ENCODE measurements around the gene DNAH3. TPM values are rescaled to one million over a fixed set of nuclear protein-coding genes. Genes with fewer than 3 reads are reported as not detected.
"Not testable (repeated sequence)": the region's sequence is repeated elsewhere in the genome, so short reads cannot be mapped to it uniquely, and the experiment has no call there.

The DNAH3 gene
- total RNA-seq, 1 donor from 2014 or later: not detected

GRCh38 chr16:20938426-20938825 lies 212.2 kb downstream of the DNAH3 start:
- Mint-ChIP-seq H3K27ac (ENCODE audit: unreplicated experiment) (no peak overlapping the region), H3K27me3 (ENCODE audit: unreplicated experiment) (no peaks in the 10 kb centered on the region), H3K4me1 (ENCODE audit: low read depth, unreplicated experiment) (no peaks in the 10 kb centered on the region), H3K36me3 (ENCODE audit: unreplicated experiment) (no peaks in the 10 kb centered on the region), H3K4me3 (ENCODE audit: unreplicated experiment) (no peak overlapping the region), H3K9me3 (ENCODE audit: unreplicated experiment) (no peaks in the 10 kb centered on the region)
- DNase-seq: no peak
- TF ChIP-seq CTCF (IDR thresholded peaks at IDR 0.05; ENCODE audit: partially characterized antibody, unreplicated experiment): no peak

GRCh38 chr16:20937736-20938135 lies 212.9 kb downstream of the DNAH3 start:
- DNase-seq: no peak
- Mint-ChIP-seq H3K4me3 (ENCODE audit: unreplicated experiment) (no peak overlapping the region), H3K36me3 (ENCODE audit: unreplicated experiment) (no peaks in the 10 kb centered on the region), H3K9me3 (ENCODE audit: unreplicated experiment) (no peaks in the 10 kb centered on the region), H3K27ac (ENCODE audit: unreplicated experiment) (no peak overlapping the region), H3K27me3 (ENCODE audit: unreplicated experiment) (no peaks in the 10 kb centered on the region), H3K4me1 (ENCODE audit: low read depth, unreplicated experiment) (no peaks in the 10 kb centered on the region)
- TF ChIP-seq CTCF (IDR thresholded peaks at IDR 0.05; ENCODE audit: partially characterized antibody, unreplicated experiment): no peak

DNA sequence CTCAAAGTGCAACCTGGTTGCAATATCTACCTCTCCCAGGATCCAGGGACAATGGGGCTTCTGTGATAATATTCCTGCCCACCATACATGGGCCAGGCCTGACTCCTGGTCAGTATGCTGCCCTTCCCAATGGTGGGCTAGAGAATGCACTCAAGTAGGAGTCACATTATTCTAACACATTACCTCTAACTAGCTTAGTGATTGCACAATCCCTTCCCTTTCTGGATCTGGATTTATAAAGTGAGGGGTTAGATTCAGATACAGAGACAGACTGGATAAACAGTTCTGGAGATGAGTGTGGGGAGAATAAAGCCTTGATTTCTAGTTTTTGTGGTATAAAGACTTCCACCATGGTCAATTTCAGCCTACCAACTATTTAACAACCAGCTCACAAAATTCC lies 217.1 kb downstream of the DNAH3 start:
- DNase-seq: no peak
- Mint-ChIP-seq H3K36me3 (ENCODE audit: unreplicated experiment) (no peaks in the 10 kb centered on the region), H3K27ac (ENCODE audit: unreplicated experiment) (no peak overlapping the region), H3K4me1 (ENCODE audit: low read depth, unreplicated experiment) (no peaks in the 10 kb centered on the region), H3K4me3 (ENCODE audit: unreplicated experiment) (no peak overlapping the region), H3K27me3 (ENCODE audit: unreplicated experiment) (peaks cover 2% of the 10 kb centered on the region), H3K9me3 (ENCODE audit: unreplicated experiment) (no peaks in the 10 kb centered on the region)
- TF ChIP-seq CTCF (IDR thresholded peaks at IDR 0.05; ENCODE audit: partially characterized antibody, unreplicated experiment): no peak

GRCh38 chr16:20931066-20931600 lies 219.5 kb downstream of the DNAH3 start:
- Mint-ChIP-seq H3K4me3 (ENCODE audit: unreplicated experiment) (no peak overlapping the region), H3K27me3 (ENCODE audit: unreplicated experiment) (peaks cover 2% of the 10 kb centered on the region), H3K36me3 (ENCODE audit: unreplicated experiment) (no peaks in the 10 kb centered on the region), H3K4me1 (ENCODE audit: low read depth, unreplicated experiment) (no peaks in the 10 kb centered on the region), H3K9me3 (ENCODE audit: unreplicated experiment) (no peaks in the 10 kb centered on the region), H3K27ac (ENCODE audit: unreplicated experiment) (no peak overlapping the region)
- TF ChIP-seq CTCF (IDR thresholded peaks at IDR 0.05; ENCODE audit: partially characterized antibody, unreplicated experiment): no peak
- DNase-seq: no peak

- Mint-ChIP-seq H3K27ac (ENCODE audit: unreplicated experiment) (no peak overlapping the region), H3K4me1 (ENCODE audit: low read depth, unreplicated experiment) (no peaks in the 10 kb centered on the region), H3K27me3 (ENCODE audit: unreplicated experiment) (peaks cover 2% of the 10 kb centered on the region), H3K36me3 (ENCODE audit: unreplicated experiment) (no peaks in the 10 kb centered on the region), H3K9me3 (ENCODE audit: unreplicated experiment) (no peaks in the 10 kb centered on the region), H3K4me3 (ENCODE audit: unreplicated experiment) (no peak overlapping the region)
- TF ChIP-seq CTCF (IDR thresholded peaks at IDR 0.05; ENCODE audit: partially characterized antibody, unreplicated experiment): no peak
- no peak for DNase-seq
Measured at GRCh38 chr16:20930365-20930690, 220.3 kb downstream of the DNAH3 start.

GRCh38 chr16:20929676-20930364 lies 220.8 kb downstream of the DNAH3 start:
- H3K27ac Mint-ChIP-seq (ENCODE audit: unreplicated experiment); H3K36me3 Mint-ChIP-seq (ENCODE audit: unreplicated experiment); H3K27me3 Mint-ChIP-seq (ENCODE audit: unreplicated experiment); H3K4me1 Mint-ChIP-seq (ENCODE audit: low read depth, unreplicated experiment); H3K4me3 Mint-ChIP-seq (ENCODE audit: unreplicated experiment); H3K9me3 Mint-ChIP-seq (ENCODE audit: unreplicated experiment); DNase-seq: not testable (repeated sequence)

All from glutamatergic neuron (in vitro differentiated cells).